OCI-LY1 (cell line): Measurements from ENCODE around the gene FAT4.

Experiments
- H2AFZ ChIP-seq: fragments of 200-600 bp; sonication (generic), shearing (Covaris generic); 2 replicates; pipeline ENCODE4 v1.6.0; 2014; ENCODE audit warnings: antibody characterized with exemption, mild to moderate bottlenecking, low read length
- H3F3A ChIP-seq: fragments of 200-600 bp; sonication (generic), shearing (Covaris generic); 2 replicates; pipeline ENCODE4 v1.6.0; 2014; ENCODE audit warnings: mild to moderate bottlenecking, antibody characterized with exemption, low read length, moderate library complexity; ENCODE audit not compliant: insufficient read depth
- H3K27ac ChIP-seq: fragments of 200-600 bp; sonication (generic); 2 replicates; pipeline ENCODE4 v1.5.1; 2014; ENCODE audit warnings: low read length, mixed run types, mild to moderate bottlenecking, low read depth; ENCODE audit not compliant: poor library complexity, severe bottlenecking
- H3K27me3 ChIP-seq: fragments of 200-600 bp; sonication (generic); 2 replicates; pipeline ENCODE4 v1.6.0; 2014; ENCODE audit warnings: antibody characterized with exemption, mild to moderate bottlenecking, low read length, moderate library complexity; ENCODE audit not compliant: insufficient read depth
- H3K36me3 ChIP-seq: fragments of 200-600 bp; sonication (generic); 2 replicates; pipeline ENCODE4 v1.6.1; 2014; ENCODE audit warnings: mild to moderate bottlenecking, antibody characterized with exemption, low read length, moderate library complexity, mixed read lengths; ENCODE audit not compliant: insufficient read depth
- H3K4me1 ChIP-seq: fragments of 200-600 bp; sonication (generic); 2 replicates; pipeline ENCODE4 v1.5.1; 2014; ENCODE audit warnings: mild to moderate bottlenecking, low read length, moderate library complexity; ENCODE audit not compliant: insufficient read depth, severe bottlenecking
- H3K4me2 ChIP-seq: fragments of 200-600 bp; sonication (generic), shearing (Covaris generic); 2 replicates; pipeline ENCODE4 v1.6.1; 2014; ENCODE audit warnings: low read length
- H3K4me3 ChIP-seq: fragments of 200-600 bp; sonication (generic); 2 replicates; pipeline ENCODE4 v1.5.1; 2014; ENCODE audit warnings: low read length, low read depth, mild to moderate bottlenecking, mixed read lengths; ENCODE audit not compliant: poor library complexity, severe bottlenecking
- H3K79me2 ChIP-seq: fragments of 200-600 bp; shearing (Covaris generic); 2 replicates; pipeline ENCODE4 v1.6.1; 2016; ENCODE audit warnings: mixed run types, low read length, mixed read lengths; ENCODE audit not compliant: insufficient read depth
- H3K9ac ChIP-seq: fragments of 200-600 bp; sonication (generic), shearing (Covaris generic); 2 replicates; pipeline ENCODE4 v1.6.1; 2014; ENCODE audit warnings: mild to moderate bottlenecking, low read length, mixed read lengths
- H3K9me2 ChIP-seq: fragments of 200-600 bp; sonication (generic), shearing (Covaris generic); 2 replicates; pipeline ENCODE4 v1.6.1; 2014; ENCODE audit warnings: low read depth, mild to moderate bottlenecking, low read length, mixed read lengths
- H3K9me3 ChIP-seq: fragments of 200-600 bp; shearing (Covaris generic); 2 replicates; pipeline ENCODE4 v1.6.1; 2014; ENCODE audit warnings: low read length, mixed read lengths
- H4K20me1 ChIP-seq: fragments of 200-600 bp; sonication (generic), shearing (Covaris generic); 2 replicates; pipeline ENCODE4 v1.6.0; 2016; ENCODE audit warnings: mild to moderate bottlenecking, low read length; ENCODE audit not compliant: insufficient read depth
- CTCF ChIP-seq: fragments of 200-600 bp; sonication (generic), shearing (Covaris generic); IDR thresholded peaks from 2 replicates; pipeline ENCODE4 v1.5.1; 2017; ENCODE audit warnings: mild to moderate bottlenecking, antibody characterized with exemption, low read length, moderate library complexity, mixed read lengths
- EZH2 ChIP-seq: fragments of 200-600 bp; sonication (generic), shearing (Covaris generic); IDR thresholded peaks from 2 replicates; pipeline ENCODE4 v1.8.0; 2017; ENCODE audit warnings: borderline replicate concordance, mixed run types, mild to moderate bottlenecking, antibody characterized with exemption, low read length, moderate library complexity, mixed read lengths

FAT4 gene

GRCh38 chr4:125321709-125322365, 7.1 kb downstream of the FAT4 start:
- Histone ChIP-seq H2AFZ (no peak overlapping the region), H3F3A (no peaks in the 10 kb centered on the region), H3K4me1 (no peaks in the 10 kb centered on the region), H3K9ac (no peak overlapping the region), H3K27me3 (no peaks in the 10 kb centered on the region), H3K4me3 (no peak overlapping the region), H3K27ac (no peak overlapping the region), H3K36me3 (no peaks in the 10 kb centered on the region), H3K9me2 (no peaks in the 10 kb centered on the region), H3K9me3 (no peaks in the 10 kb centered on the region), H4K20me1 (no peaks in the 10 kb centered on the region), H3K79me2 (no peaks in the 10 kb centered on the region), H3K4me2 (no peak overlapping the region)
- TF ChIP-seq EZH2 (no peak), CTCF (no peak)

- H4K20me1 ChIP-seq, result no peaks in the 10 kb centered on the region
- H3K27ac ChIP-seq, result no peak overlapping the region
- no peaks in the 10 kb centered on the region for H3K27me3 ChIP-seq
- H3K79me2 ChIP-seq, result no peaks in the 10 kb centered on the region
- H3K9ac ChIP-seq, result no peak overlapping the region
- no peaks in the 10 kb centered on the region for H3K4me1 ChIP-seq
- no peak overlapping the region for H3K4me3 ChIP-seq
- H3K4me2 ChIP-seq, result no peak overlapping the region
- H3F3A ChIP-seq, result no peaks in the 10 kb centered on the region
- H2AFZ ChIP-seq, result no peak overlapping the region
- no peaks in the 10 kb centered on the region for H3K9me3 ChIP-seq
- H3K36me3 ChIP-seq, result no peaks in the 10 kb centered on the region
- no peaks in the 10 kb centered on the region for H3K9me2 ChIP-seq
- TF ChIP-seq EZH2 (no peak), CTCF (no peak)
Observed at GRCh38 chr4:125322366-125322730, 7.6 kb downstream of the FAT4 start.

- Histone ChIP-seq H4K20me1 (no peaks in the 10 kb centered on the region), H3K79me2 (no peaks in the 10 kb centered on the region), H2AFZ (no peak overlapping the region), H3K9me3 (no peaks in the 10 kb centered on the region), H3K9me2 (no peaks in the 10 kb centered on the region), H3K27ac (no peak overlapping the region), H3K4me2 (no peak overlapping the region), H3K36me3 (no peaks in the 10 kb centered on the region), H3K4me3 (no peak overlapping the region), H3K9ac (no peak overlapping the region), H3K4me1 (no peaks in the 10 kb centered on the region), H3K27me3 (no peaks in the 10 kb centered on the region), H3F3A (no peaks in the 10 kb centered on the region)
- no peak for TF ChIP-seq EZH2
- no peak for TF ChIP-seq CTCF
Observed at GRCh38 chr4:125323654-125324053, 8.9 kb downstream of the FAT4 start.
